ENCODE measurements around the gene CREBBP.

CREBBP gene

GRCh38 chr16:3761375-3762106, 119.0 kb downstream of the CREBBP start:
- no peak for DNase-seq

- DNase-seq, result no peak
Observed at GRCh38 chr16:3760518-3760917, 120.0 kb downstream of the CREBBP start.

GRCh38 chr16:3759736-3760135, 120.8 kb downstream of the CREBBP start:
- DNase-seq, result no peak

GRCh38 chr16:3756113-3756512, 124.4 kb downstream of the CREBBP start:
- no peak for DNase-seq

- no peak for DNase-seq
Observed at GRCh38 chr16:3755249-3755648, 125.3 kb downstream of the CREBBP start.

- no peak for DNase-seq
Observed at GRCh38 chr16:3754772-3755171, 125.7 kb downstream of the CREBBP start.

GRCh38 chr16:3754081-3754703, 126.3 kb downstream of the CREBBP start:
- no peak for DNase-seq

- no peak for DNase-seq
Observed at GRCh38 chr16:3752984-3753383, 127.5 kb downstream of the CREBBP start.

- DNase-seq, result no peak
Observed at GRCh38 chr16:3751878-3752277, 128.6 kb downstream of the CREBBP start.

- DNase-seq, result no peak
Observed at GRCh38 chr16:3748307-3748706, 132.2 kb downstream of the CREBBP start.

GRCh38 chr16:3745751-3746355, 134.7 kb downstream of the CREBBP start:
- DNase-seq, result no peak

- no peak for DNase-seq
Observed at GRCh38 chr16:3744018-3744417, 136.5 kb downstream of the CREBBP start.

- DNase-seq, result no peak
Observed at GRCh38 chr16:3740934-3741333, 139.6 kb downstream of the CREBBP start.

GRCh38 chr16:3740186-3740585, 140.3 kb downstream of the CREBBP start:
- DNase-seq, result no peak

- DNase-seq, result no peak
Observed at GRCh38 chr16:3739636-3740035, 140.9 kb downstream of the CREBBP start.

GRCh38 chr16:3738541-3738940, 142.0 kb downstream of the CREBBP start:
- no peak for DNase-seq

- no peak for DNase-seq
Observed at GRCh38 chr16:3738128-3738527, 142.4 kb downstream of the CREBBP start.

GRCh38 chr16:3737181-3737580, 143.3 kb downstream of the CREBBP start:
- no peak for DNase-seq

- DNase-seq, result no peak
Observed at GRCh38 chr16:3736116-3736515, 144.4 kb downstream of the CREBBP start.

GRCh38 chr16:3735541-3735940, 145.0 kb downstream of the CREBBP start:
- no peak for DNase-seq

GRCh38 chr16:3734758-3735221, 145.7 kb downstream of the CREBBP start:
- DNase-seq, result no peak

- DNase-seq, result no peak
Observed at GRCh38 chr16:3734084-3734757, 146.3 kb downstream of the CREBBP start.

- no peak for DNase-seq
Observed at GRCh38 chr16:3732171-3732570, 148.3 kb downstream of the CREBBP start.
